GM12891 (cell line): ENCODE data around the gene TMTC1.

Source experiments
- PAX5 ChIP-seq: IDR thresholded peaks from 2 replicates; pipeline ENCODE4 v1.6.1; 2011; ENCODE audit warnings: low read length, moderate library complexity, mild to moderate bottlenecking; ENCODE audit not compliant: insufficient read depth, severe bottlenecking
- POLR2A ChIP-seq: IDR thresholded peaks from 2 replicates; pipeline ENCODE4 v1.6.1; 2011; ENCODE audit warnings: low read depth, low read length, control low read depth
- POLR2AphosphoS5 ChIP-seq: IDR thresholded peaks from 2 replicates; pipeline ENCODE4 v1.6.1; 2011; ENCODE audit warnings: low read depth, low read length, control low read depth
- POU2F2 ChIP-seq: IDR thresholded peaks from 2 replicates; pipeline ENCODE4 v1.6.1; 2011; ENCODE audit warnings: low read depth, mild to moderate bottlenecking, control low read depth, low read length, moderate library complexity
- SPI1 ChIP-seq: IDR thresholded peaks from 2 replicates; pipeline ENCODE4 v1.6.1; 2011; ENCODE audit warnings: low read depth, low read length, control low read depth
- TAF1 ChIP-seq: IDR thresholded peaks from 2 replicates; pipeline ENCODE4 v1.6.1; 2011; ENCODE audit warnings: low read depth, low read length, control low read depth

GRCh38 chr12:29744365-29744764 lies 39.4 kb downstream of the TMTC1 start:
- no peak for TF ChIP-seq SPI1
- TF ChIP-seq POLR2A: no peak
- no peak for TF ChIP-seq TAF1
- no peak for TF ChIP-seq POLR2AphosphoS5
- no peak for TF ChIP-seq PAX5
- no peak for TF ChIP-seq POU2F2
